HG03139 (cell line): ENCODE measurements around the gene HOPX.
"Not testable (repeated sequence)": the region's sequence is repeated elsewhere in the genome, so short reads cannot be mapped to it uniquely, and the experiment has no call there.

Source experiments
- ATAC-seq: cut with Tn5 transposase; IDR thresholded peaks from one replicate; pipeline ENCODE4 v1.9.1; 2021; ENCODE audit not compliant: unreplicated experiment

HOPX gene, protein sequence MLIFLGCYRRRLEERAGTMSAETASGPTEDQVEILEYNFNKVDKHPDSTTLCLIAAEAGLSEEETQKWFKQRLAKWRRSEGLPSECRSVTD

GRCh38 chr4:56681158-56681852 is at the start of gene HOPX:
Gene HOPX, minus strand, starts transcription at chr4:56681296. Its CDS starts 23,480 bp downstream, at chr4:56657816.
- ATAC-seq: no peak

GRCh38 chr4:56730097-56730496 is 49.0 kb upstream of the HOPX start:
- no peak for ATAC-seq

- ATAC-seq: no peak
These were observed 47.4 kb upstream of the HOPX start for GRCh38 chr4:56728512-56728911.

DNA sequence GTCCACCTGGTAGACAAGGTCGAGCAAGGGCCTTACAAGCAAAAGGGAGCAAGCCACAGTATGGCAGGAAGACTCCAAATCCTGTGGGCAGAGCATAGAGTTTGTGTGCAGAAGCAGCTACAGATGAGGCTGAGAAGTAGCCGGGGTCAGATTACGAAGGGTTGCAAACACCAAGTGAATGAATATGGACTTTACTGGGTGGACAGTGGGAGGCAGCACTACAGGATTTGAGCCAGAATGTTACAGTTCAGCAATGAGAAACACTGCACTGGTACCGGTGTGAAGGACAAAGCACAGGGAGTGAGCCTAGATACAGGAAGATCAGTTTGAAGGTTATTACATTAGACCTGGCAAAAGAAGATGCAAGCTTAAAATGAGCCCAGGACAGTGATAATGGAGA is 46.1 kb upstream of the HOPX start:
- ATAC-seq: no peak

GRCh38 chr4:56726593-56726992 is 45.5 kb upstream of the HOPX start:
- not testable (repeated sequence) for ATAC-seq

DNA sequence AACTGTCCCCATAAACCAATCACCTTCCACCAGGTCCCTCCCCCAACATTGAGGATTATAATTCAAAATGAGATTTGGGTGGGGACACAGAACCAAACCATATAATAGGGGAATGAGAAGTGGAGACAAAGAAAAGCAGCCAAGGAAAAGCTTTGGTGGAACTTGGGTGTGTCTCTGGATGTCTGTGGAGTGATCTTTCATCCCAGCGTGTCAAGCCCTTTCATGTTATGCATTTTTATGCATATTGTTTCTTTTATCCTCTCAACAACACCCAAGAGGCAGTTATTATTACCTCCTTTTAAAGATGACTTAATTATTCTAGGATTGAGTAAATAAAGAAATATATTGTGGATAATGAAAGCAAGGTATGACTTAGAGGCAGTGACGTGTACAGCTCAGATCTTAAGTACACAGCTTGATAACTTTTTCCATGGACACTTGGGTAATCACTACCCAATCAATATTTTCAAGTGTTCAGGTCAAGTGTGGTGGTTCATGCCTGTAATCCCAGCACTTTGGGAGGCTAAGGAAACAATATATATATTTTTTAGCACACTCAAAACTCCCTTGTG is 42.6 kb upstream of the HOPX start:
- no peak for ATAC-seq

DNA sequence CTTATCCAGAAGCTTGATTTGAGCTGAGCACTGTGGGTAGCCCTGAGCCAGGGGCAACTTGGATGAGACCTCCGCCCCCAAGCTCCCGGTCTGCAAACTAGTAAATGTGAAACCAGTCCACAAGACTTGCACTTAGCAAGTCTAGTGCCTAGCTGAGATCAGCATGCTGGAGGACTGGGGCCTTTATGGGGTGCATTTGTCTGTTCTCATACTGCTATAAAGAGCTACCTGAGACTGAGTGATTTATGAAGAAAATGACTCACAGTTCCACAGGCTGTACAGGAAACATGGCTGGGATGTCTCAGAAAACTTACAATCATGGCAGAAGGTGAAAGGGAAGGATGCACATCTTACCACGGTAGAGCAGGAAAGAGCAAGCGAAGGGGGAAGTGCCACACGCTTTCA is 42.1 kb upstream of the HOPX start:
- ATAC-seq: no peak

- no peak for ATAC-seq
These were observed 27.1 kb upstream of the HOPX start for GRCh38 chr4:56708146-56708545.

DNA sequence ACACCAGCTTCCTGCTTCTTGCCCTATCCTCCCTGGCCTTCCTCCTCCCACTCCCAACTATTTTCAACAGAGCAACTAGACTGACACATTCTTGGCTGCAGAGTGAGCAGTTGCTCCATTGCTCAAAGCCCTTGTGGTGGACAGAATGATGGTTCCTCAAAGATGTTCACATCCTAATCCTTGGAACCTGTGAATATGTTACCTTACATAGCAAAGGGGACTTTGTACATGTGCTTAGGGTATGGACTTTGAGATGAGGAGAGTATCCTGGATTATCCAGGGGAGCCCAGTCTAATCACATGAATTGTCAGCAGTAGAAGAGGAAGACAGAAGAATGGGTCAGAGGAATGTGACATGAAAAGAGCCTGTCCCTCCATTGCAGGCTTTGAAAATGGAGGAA is 24.9 kb upstream of the HOPX start:
- no peak for ATAC-seq

DNA sequence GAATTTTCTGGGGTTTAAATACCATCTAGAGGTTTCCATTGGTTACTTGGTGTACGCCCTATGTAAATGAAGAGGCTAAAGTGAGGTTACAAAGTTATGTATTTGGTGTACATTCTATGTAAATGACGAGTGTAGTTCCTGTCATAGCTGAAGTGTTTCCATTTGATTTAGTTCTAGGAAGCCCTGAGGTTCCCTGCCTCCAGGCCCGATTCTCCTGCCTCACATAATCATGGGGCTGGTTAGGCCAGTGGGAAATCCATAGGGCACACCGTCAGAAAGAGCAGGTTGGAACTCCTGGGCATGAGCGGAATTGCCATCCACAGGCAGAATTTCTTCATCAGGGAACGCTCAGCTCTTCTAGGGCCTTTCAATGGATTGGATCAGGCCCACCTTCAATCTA is 24.2 kb upstream of the HOPX start:
- ATAC-seq: no peak

GRCh38 chr4:56704089-56704871 is 23.2 kb upstream of the HOPX start:
- no peak for ATAC-seq

- no peak for ATAC-seq
These were observed 22.3 kb upstream of the HOPX start for GRCh38 chr4:56703378-56703777.

DNA sequence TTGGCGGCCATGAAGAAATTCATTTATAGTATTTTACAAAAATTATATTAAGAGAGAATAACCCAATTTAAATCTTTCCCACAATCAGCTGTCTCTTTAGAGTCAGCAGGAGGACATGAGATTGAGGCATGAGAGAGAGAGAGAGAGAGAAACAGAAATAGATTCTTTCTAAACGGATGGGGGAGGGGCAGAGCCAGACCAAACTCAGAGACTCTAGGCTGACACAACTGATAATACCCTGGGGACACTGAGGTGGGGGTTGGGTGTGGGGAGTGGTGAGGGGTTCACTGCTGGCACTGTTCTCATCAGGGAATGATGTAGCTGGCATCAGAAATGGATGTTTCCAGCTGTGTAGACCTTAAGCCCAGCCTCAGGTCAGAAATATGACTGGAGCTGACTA is 20.5 kb upstream of the HOPX start:
- ATAC-seq: no peak

GRCh38 chr4:56701161-56701480 is 20.0 kb upstream of the HOPX start:
- no peak for ATAC-seq

GRCh38 chr4:56699537-56700105 is 18.5 kb upstream of the HOPX start:
- no peak for ATAC-seq

DNA sequence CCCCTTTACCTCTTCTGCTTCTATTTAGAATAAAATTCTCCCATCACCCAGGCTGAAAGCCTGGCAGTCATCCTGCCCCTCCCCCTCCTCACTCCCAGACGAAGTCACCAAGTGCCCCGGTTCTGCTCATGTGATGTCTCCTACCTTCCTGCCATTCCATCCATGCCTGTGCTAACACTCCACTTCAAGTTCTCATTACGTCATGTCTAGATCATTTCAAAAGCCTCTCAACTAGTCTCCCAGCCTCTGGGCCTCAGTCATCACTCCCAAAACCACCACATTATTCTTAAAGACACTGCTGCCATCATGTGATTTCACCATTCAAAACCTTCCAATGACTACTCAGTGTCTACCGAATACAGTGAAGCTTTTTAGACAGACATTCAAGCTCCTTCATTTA is 17.2 kb upstream of the HOPX start:
- no peak for ATAC-seq

DNA sequence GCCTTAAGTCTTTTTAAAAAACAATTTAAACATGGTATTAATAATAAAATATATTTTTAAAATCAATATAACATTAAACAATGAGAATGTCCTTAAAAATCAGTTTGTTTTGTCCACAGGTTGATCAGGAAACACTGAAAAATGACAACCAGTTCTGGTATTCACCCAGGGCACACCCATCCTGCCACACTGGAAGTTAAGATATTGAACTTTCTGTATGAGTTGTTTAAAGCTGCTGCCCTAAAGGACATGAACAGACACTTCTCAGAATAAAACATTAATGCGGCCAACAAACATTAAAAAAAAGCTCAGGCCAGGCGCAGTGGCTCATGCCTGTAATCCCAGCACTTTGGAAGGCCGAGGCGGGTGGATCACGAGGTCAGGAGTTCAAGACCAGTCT is 15.0 kb upstream of the HOPX start:
- no peak for ATAC-seq

- not testable (repeated sequence) for ATAC-seq
These were observed 12.4 kb upstream of the HOPX start for GRCh38 chr4:56693476-56693875.

- ATAC-seq: no peak
These were observed 11.5 kb upstream of the HOPX start for GRCh38 chr4:56692576-56692975.

GRCh38 chr4:56691425-56691824 is 10.3 kb upstream of the HOPX start:
- no peak for ATAC-seq

GRCh38 chr4:56690393-56690792 is 9.3 kb upstream of the HOPX start:
- no peak for ATAC-seq
